H9 (cell line): ENCODE measurements around the gene KLHDC10. TPM values are rescaled to one million over a fixed set of nuclear protein-coding genes. Genes with fewer than 3 reads are reported as not detected.

ENCODE experiments used
- DNase-seq: peaks from one replicate; pipeline ENCODE4 v3.0.0-alpha.2; 2017
- H2AFZ ChIP-seq: one replicate; pipeline ENCODE4 v1.6.1; 2013; ENCODE audit warnings: mild to moderate bottlenecking, low read length, control low read depth, moderate library complexity
- H2AK5ac ChIP-seq: 2 replicates; pipeline ENCODE4 v1.6.1; 2013; ENCODE audit warnings: low read length, control low read depth, mixed read lengths; ENCODE audit not compliant: insufficient read length
- H2BK120ac ChIP-seq: one replicate; pipeline ENCODE4 v1.6.1; 2013; ENCODE audit warnings: low read depth, mild to moderate bottlenecking, low read length, control low read depth, inconsistent platforms; ENCODE audit not compliant: poor library complexity, severe bottlenecking
- H2BK12ac ChIP-seq: 2 replicates; pipeline ENCODE4 v1.6.1; 2013; ENCODE audit warnings: low read length, control low read depth, mixed read lengths, low read depth; ENCODE audit not compliant: insufficient read length
- H2BK15ac ChIP-seq: 2 replicates; pipeline ENCODE4 v1.6.1; 2013; ENCODE audit warnings: low read depth, low read length, control low read depth
- H2BK20ac ChIP-seq: one replicate; pipeline ENCODE4 v1.6.1; 2013; ENCODE audit warnings: low read depth, mild to moderate bottlenecking, low read length, control low read depth, inconsistent platforms; ENCODE audit not compliant: poor library complexity, severe bottlenecking
- H2BK5ac ChIP-seq: 2 replicates; pipeline ENCODE4 v1.6.1; 2013; ENCODE audit warnings: low read length, control low read depth, mixed read lengths; ENCODE audit not compliant: insufficient read length
- H3K14ac ChIP-seq: 2 replicates; pipeline ENCODE4 v1.6.1; 2013; ENCODE audit warnings: low read length, control low read depth; ENCODE audit not compliant: insufficient read depth
- H3K18ac ChIP-seq: 2 replicates; pipeline ENCODE4 v1.6.1; 2013; ENCODE audit warnings: low read depth, mild to moderate bottlenecking, mixed read lengths, low read length, control low read depth; ENCODE audit not compliant: insufficient read length
- H3K23ac ChIP-seq: 2 replicates; pipeline ENCODE4 v1.6.1; 2013; ENCODE audit warnings: low read length, control low read depth, mixed read lengths, low read depth; ENCODE audit not compliant: insufficient read length
- H3K23me2 ChIP-seq: 2 replicates; pipeline ENCODE4 v1.6.1; 2013; ENCODE audit warnings: low read depth, mild to moderate bottlenecking, mixed read lengths, low read length, control low read depth; ENCODE audit not compliant: insufficient read length, poor library complexity, severe bottlenecking
- H3K27ac ChIP-seq: 2 replicates; pipeline ENCODE4 v1.5.1; 2013; ENCODE audit warnings: low read length, control low read depth, mixed read lengths, low read depth; ENCODE audit not compliant: insufficient read length
- H3K27me3 ChIP-seq: 2 replicates; pipeline ENCODE4 v1.6.1; 2013; ENCODE audit warnings: low read length, control low read depth, inconsistent platforms; ENCODE audit not compliant: insufficient read depth
- H3K4ac ChIP-seq: 2 replicates; pipeline ENCODE4 v1.6.1; 2013; ENCODE audit warnings: low read depth, mild to moderate bottlenecking, control low read depth, inconsistent platforms, low read length, moderate library complexity
- H3K4me1 ChIP-seq: 2 replicates; pipeline ENCODE4 v1.6.1; 2013; ENCODE audit warnings: low read length, control low read depth, inconsistent platforms; ENCODE audit not compliant: insufficient read depth
- H3K4me2 ChIP-seq: 2 replicates; pipeline ENCODE4 v1.6.1; 2013; ENCODE audit warnings: low read length, control low read depth, mixed read lengths; ENCODE audit not compliant: insufficient read length, insufficient read depth
- H3K56ac ChIP-seq: 2 replicates; pipeline ENCODE4 v1.6.1; 2013; ENCODE audit warnings: low read depth, mild to moderate bottlenecking, mixed read lengths, low read length, control low read depth; ENCODE audit not compliant: insufficient read length
- H3K79me1 ChIP-seq: 2 replicates; pipeline ENCODE4 v1.6.1; 2013; ENCODE audit warnings: low read depth, mild to moderate bottlenecking, moderate library complexity, low read length, control low read depth, inconsistent platforms; ENCODE audit not compliant: insufficient read depth, poor library complexity, severe bottlenecking
- H3K79me2 ChIP-seq: 2 replicates; pipeline ENCODE4 v1.6.1; 2013; ENCODE audit warnings: low read length, control low read depth, inconsistent platforms; ENCODE audit not compliant: insufficient read depth
- H3K9ac ChIP-seq: 2 replicates; pipeline ENCODE4 v1.6.1; 2013; ENCODE audit warnings: low read length, control low read depth, mixed read lengths; ENCODE audit not compliant: insufficient read length; ENCODE audit errors: extremely low read depth
- H3K9me3 ChIP-seq: one replicate; pipeline ENCODE4 v1.6.1; 2013; ENCODE audit warnings: low read depth, low read length, inconsistent platforms; ENCODE audit not compliant: control insufficient read depth
- H3T11ph ChIP-seq: one replicate; pipeline ENCODE4 v1.6.1; 2013; ENCODE audit warnings: mild to moderate bottlenecking, low read length, control low read depth, inconsistent platforms
- H4K20me1 ChIP-seq: one replicate; pipeline ENCODE4 v1.6.1; 2013; ENCODE audit not compliant: control insufficient read depth, insufficient read length, insufficient read depth
- H4K5ac ChIP-seq: 2 replicates; pipeline ENCODE4 v1.6.1; 2013; ENCODE audit warnings: low read depth, mild to moderate bottlenecking, mixed read lengths, low read length, control low read depth; ENCODE audit not compliant: insufficient read length
- H4K8ac ChIP-seq: replicated peaks from 2 replicates; pipeline ENCODE4 v1.6.1; 2013; ENCODE audit warnings: low read length, control low read depth, mixed read lengths, low read depth; ENCODE audit not compliant: insufficient read length
- H4K91ac ChIP-seq: 2 replicates; pipeline ENCODE4 v1.6.1; 2013; ENCODE audit warnings: low read depth, mild to moderate bottlenecking, moderate library complexity, mixed read lengths, low read length, control low read depth; ENCODE audit not compliant: insufficient read length
- H3K27ac Mint-ChIP-seq, 3 experiments: 2 replicates in 2 of 3; 3 replicates in 1 of 3; pipeline ENCODE4 v1.8.0; 2020 to 2021; ENCODE audit warnings: mixed read lengths in 3 of 3, mild to moderate bottlenecking in 1 of 3, moderate library complexity in 1 of 3
- H3K27me3 Mint-ChIP-seq: 2 replicates; pipeline ENCODE4 v1.8.0; 2021; ENCODE audit warnings: low read depth, mild to moderate bottlenecking, moderate library complexity, mixed read lengths
- H3K36me3 Mint-ChIP-seq, 3 experiments: 2 replicates in 2 of 3; 3 replicates in 1 of 3; pipeline ENCODE4 v1.8.0; 2020 to 2021; ENCODE audit warnings: low read depth in 3 of 3, mixed read lengths in 3 of 3; ENCODE audit not compliant: insufficient read depth in 1 of 3
- H3K4me1 Mint-ChIP-seq, 2 experiments: 2 replicates each; pipeline ENCODE4 v1.8.0; 2020; ENCODE audit warnings: mixed read lengths in 2 of 2
- H3K4me3 Mint-ChIP-seq, 2 experiments: 2 replicates in 1 of 2; 3 replicates in 1 of 2; pipeline ENCODE4 v1.8.0; 2020 to 2021; ENCODE audit warnings: mild to moderate bottlenecking in 2 of 2, mixed read lengths in 2 of 2, moderate library complexity in 1 of 2
- H3K9me3 Mint-ChIP-seq, 2 experiments: 2 replicates in 1 of 2; 3 replicates in 1 of 2; pipeline ENCODE4 v1.8.0; 2020; ENCODE audit warnings: mild to moderate bottlenecking in 2 of 2, mixed read lengths in 2 of 2, moderate library complexity in 1 of 2
- CTCF ChIP-seq: fragments of 200-600 bp; sonication (generic); conservative IDR thresholded peaks from 3 replicates; pipeline ENCODE4 v1.8.0; 2021; ENCODE audit warnings: antibody characterized with exemption, mild to moderate bottlenecking
- WGBS: extraction: QIAGEN DNeasy Blood & Tissue Kit; methylation state at CpG from one replicate; pipeline ENCODE4 v1.1.7; 2013; ENCODE audit warnings: missing lambda C conversion rate, low lambda C conversion rate, mixed read lengths; ENCODE audit not compliant: insufficient read length; ENCODE audit errors: extremely low coverage; 5-methylcytosine and 5-hydroxymethylcytosine counted together
- total RNA-seq: library from RNA; stranded (reverse); gene quantifications from 2 replicates; pipeline ENCODE4 v1.2.1, GENCODE V29; 2021

The KLHDC10 gene
- total RNA-seq, 1 experiment from 2014 or later, result 17.3 TPM

DNA sequence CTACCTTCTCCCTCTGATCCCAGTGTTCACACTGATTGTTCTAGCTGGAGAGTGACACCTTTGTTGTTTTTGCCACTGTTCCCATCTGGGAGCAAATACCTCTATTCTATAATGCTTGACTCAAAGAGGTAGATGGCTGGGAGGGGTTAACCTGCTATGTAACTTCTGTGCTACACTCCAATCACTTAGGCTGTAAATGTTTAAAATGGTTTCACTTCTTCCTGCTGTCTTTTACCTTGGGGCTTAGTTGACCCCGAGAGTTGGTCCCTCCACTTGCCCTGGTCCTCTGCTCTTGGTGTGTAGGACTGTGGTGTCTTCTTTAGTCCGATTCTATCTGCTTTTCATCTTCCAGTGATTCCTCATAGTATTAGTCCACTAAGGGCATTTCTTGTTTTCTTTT lies 22.3 kb downstream of the KLHDC10 start:
- Histone ChIP-seq H3K27ac (no peak overlapping the region), H3K18ac (no peak overlapping the region), H2AK5ac (no peak overlapping the region), H3K4me1 (no peaks in the 10 kb centered on the region), H3K23me2 (no peaks in the 10 kb centered on the region), H3K4ac (no peak overlapping the region), H2BK12ac (no peak overlapping the region), H3K79me1 (no peaks in the 10 kb centered on the region), H3K9ac (no peak overlapping the region), H3K27me3 (no peaks in the 10 kb centered on the region), H4K91ac (no peak overlapping the region), H3T11ph (no peak overlapping the region), H3K79me2 (no peaks in the 10 kb centered on the region), H3K56ac (no peak overlapping the region), H2AFZ (no peak overlapping the region), H4K8ac (no peak overlapping the region), H4K5ac (no peak overlapping the region), H3K9me3 (no peaks in the 10 kb centered on the region), H3K23ac (no peak overlapping the region), H2BK20ac (no peak overlapping the region), H3K4me2 (no peak overlapping the region), H4K20me1 (no peaks in the 10 kb centered on the region), H2BK15ac (no peak overlapping the region), H2BK5ac (no peak overlapping the region), H3K14ac (no peak overlapping the region), H2BK120ac (no peak overlapping the region)
- H3K27ac Mint-ChIP-seq, result peak overlapping the region in 1 of 3 experiments; percentile 26; a peak in 2 of 7 replicates
- no peak for TF ChIP-seq CTCF
- H3K27me3 Mint-ChIP-seq, result no peaks in the 10 kb centered on the region
- no peaks in the 10 kb centered on the region for H3K4me1 Mint-ChIP-seq
- no peaks in the 10 kb centered on the region for H3K9me3 Mint-ChIP-seq
- DNase-seq, result no peak
- no peak overlapping the region for H3K4me3 Mint-ChIP-seq
- H3K36me3 Mint-ChIP-seq, result no peaks in the 10 kb centered on the region
- WGBS, result no CpG with 5 or more reads among the region's 2 CpGs
